GM12878 (cell line): ENCODE results near the gene MTSS2. TPM values are rescaled to one million over a fixed set of nuclear protein-coding genes. Genes with fewer than 3 reads are reported as not detected.

Experiments
- ATAC-seq: fragments of 200-7000 bp; cut with Tn5 transposase; 3 replicates; pipeline ENCODE4 v1.9.1; 2020; ENCODE audit warnings: mild to moderate bottlenecking, moderate library complexity
- BruUV-seq: library from RNA; stranded (reverse); fragments of 400-500 nt; replicated peaks from 2 replicates; lab custom pipeline; 2021; lab: Mats Ljungman, UMichigan
- CTCF ChIA-PET: fragments of 300-600 bp; sonication (Branson Sonifier 250); formaldehyde crosslinking; extraction: SDS; loops from one replicate; lab custom pipeline; 2021; ENCODE audit warnings: inconsistent platforms; lab: Yijun Ruan, JAX
- POLR2A ChIA-PET: fragments of 350-600 bp; formaldehyde crosslinking; extraction: SDS; loops from one replicate; lab custom pipeline; 2021; ENCODE audit warnings: inconsistent platforms; lab: Charles Lee
- RAD21 ChIA-PET: fragments of 300-600 bp; sonication (Branson Sonifier 250); formaldehyde crosslinking; loops from one replicate; lab custom pipeline; 2023; ENCODE audit warnings: antibody characterized with exemption; ENCODE audit not compliant: unreplicated experiment; lab: Charles Lee
- SMC1A ChIA-PET: fragments of 300-600 bp; sonication (Branson Sonifier 250); formaldehyde crosslinking; loops from one replicate; lab custom pipeline; 2023; ENCODE audit not compliant: unreplicated experiment, uncharacterized antibody; lab: Charles Lee
- DNase-seq: peaks from one replicate; pipeline ENCODE4 v3.0.0-alpha.2; 2011; ENCODE audit warnings: low read depth, low spot score
- FAIRE-seq: peaks from 3 replicates; lab custom pipeline; 2011; peaks lifted over from hg19 to GRCh38; lab: Jason Lieb, UNC
- H2AFZ ChIP-seq: 2 replicates; pipeline ENCODE4 v1.6.0; 2011; ENCODE audit warnings: low read depth, low read length, control low read depth; ENCODE audit not compliant: control insufficient read depth
- H3K27ac ChIP-seq: 2 replicates; pipeline ENCODE4 v1.5.1; 2011; ENCODE audit warnings: control low read depth; ENCODE audit not compliant: control insufficient read depth, insufficient read depth
- H3K27me3 ChIP-seq, 2 experiments: replicated peaks in 1 of 2; 2 replicates each; pipeline versions ENCODE4 v1.6.0 to v1.6.1; 2011; ENCODE audit warnings: low read length in 1 of 2; ENCODE audit not compliant: control insufficient read depth in 2 of 2, insufficient read depth in 2 of 2
- H3K36me3 ChIP-seq, 2 experiments: 2 replicates each; pipeline ENCODE4 v1.5.1; 2011; ENCODE audit warnings: low read length in 1 of 2; ENCODE audit not compliant: control insufficient read depth in 2 of 2, insufficient read depth in 2 of 2
- H3K4me1 ChIP-seq: 2 replicates; pipeline ENCODE4 v1.6.1; 2011; ENCODE audit warnings: mild to moderate bottlenecking, low read length, moderate library complexity, mixed read lengths; ENCODE audit not compliant: control insufficient read depth, insufficient read depth
- H3K4me2 ChIP-seq: 2 replicates; pipeline ENCODE4 v1.6.0; 2011; ENCODE audit warnings: control low read depth; ENCODE audit not compliant: control insufficient read depth, insufficient read depth
- H3K4me3 ChIP-seq: fragments of 200-600 bp; sonication (generic); 2 replicates; pipeline ENCODE4 v1.5.1; 2016
- H3K79me2 ChIP-seq: 2 replicates; pipeline ENCODE4 v1.6.0; 2011; ENCODE audit warnings: low read length; ENCODE audit not compliant: control insufficient read depth, insufficient read depth
- H3K9ac ChIP-seq: 2 replicates; pipeline ENCODE4 v1.8.0; 2011; ENCODE audit warnings: low read length, control low read depth, mixed read lengths; ENCODE audit not compliant: control insufficient read depth, insufficient read depth
- H3K9me3 ChIP-seq: replicated peaks from 3 replicates; pipeline ENCODE4 v1.5.1; 2011; ENCODE audit warnings: mild to moderate bottlenecking, low read length; ENCODE audit not compliant: control insufficient read depth, insufficient read depth
- H4K20me1 ChIP-seq: 2 replicates; pipeline ENCODE4 v1.6.0; 2011; ENCODE audit not compliant: control insufficient read depth, insufficient read depth
- BHLHE40 ChIP-seq, 2 experiments: fragments of 450-650 bp in 1 of 2; IDR thresholded peaks; 2 replicates each; pipeline ENCODE4 v1.6.1; 2011 to 2017; ENCODE audit warnings: low read depth in 2 of 2, borderline replicate concordance in 1 of 2, improper control_type of control experiment in 1 of 2, low read length in 1 of 2, mild to moderate bottlenecking in 1 of 2
- BMI1 ChIP-seq: fragments of 450-650 bp; IDR thresholded peaks from 2 replicates; pipeline ENCODE4 v1.6.1; 2016; ENCODE audit warnings: mild to moderate bottlenecking, moderate library complexity, borderline replicate concordance
- EZH2 ChIP-seq: IDR thresholded peaks from 2 replicates; pipeline ENCODE4 v1.6.1; 2012; ENCODE audit warnings: low read depth, mild to moderate bottlenecking, control low read depth, inconsistent platforms, low read length, borderline replicate concordance; ENCODE audit not compliant: control insufficient read depth
- GATAD2B ChIP-seq: fragments of 450-650 bp; conservative IDR thresholded peaks from 2 replicates; pipeline ENCODE4 v1.6.1; 2017; ENCODE audit warnings: low read depth, mild to moderate bottlenecking, moderate library complexity
- MXI1 ChIP-seq: fragments of 150-350 bp; IDR thresholded peaks from 2 replicates; pipeline ENCODE4 v1.6.1; 2011; ENCODE audit warnings: low read depth, mild to moderate bottlenecking, inconsistent platforms, low read length, improper control_type of control experiment
- PBX3 ChIP-seq: IDR thresholded peaks from 2 replicates; pipeline ENCODE4 v1.6.1; 2011; ENCODE audit warnings: mild to moderate bottlenecking, low read depth, low read length, moderate library complexity; ENCODE audit not compliant: insufficient replicate concordance
- PKNOX1 ChIP-seq: fragments of 450-650 bp; IDR thresholded peaks from 2 replicates; pipeline ENCODE4 v1.6.1; 2016; ENCODE audit warnings: mild to moderate bottlenecking
- PML ChIP-seq: IDR thresholded peaks from 2 replicates; pipeline ENCODE4 v1.6.1; 2012; ENCODE audit warnings: low read length, inconsistent platforms
- RCOR1 ChIP-seq: conservative IDR thresholded peaks from 2 replicates; pipeline ENCODE4 v1.6.1; 2012; ENCODE audit warnings: low read depth, low read length, improper control_type of control experiment
- SKIL ChIP-seq: fragments of 450-650 bp; IDR thresholded peaks from 2 replicates; pipeline ENCODE4 v1.6.1; 2017; ENCODE audit warnings: mild to moderate bottlenecking, low read depth, inconsistent platforms; ENCODE audit not compliant: poor library complexity, severe bottlenecking
- ZNF384 ChIP-seq: IDR thresholded peaks from 2 replicates; pipeline ENCODE4 v1.6.1; 2012; ENCODE audit warnings: low read depth, mild to moderate bottlenecking, low read length, improper control_type of control experiment, borderline replicate concordance
- WGBS: methylation state at CpG from one replicate; pipeline ENCODE4 v1.1.6; 2016; ENCODE audit warnings: low lambda C conversion rate; ENCODE audit not compliant: insufficient replicate concordance, insufficient coverage; ENCODE audit errors: missing lambda C conversion rate; 5-methylcytosine and 5-hydroxymethylcytosine counted together
- in situ Hi-C: fragments of 300-500 bp; cut with MboI; formaldehyde crosslinking; loops from 9 replicates; pipeline ENCODE4 v1.14.3; 2018; ENCODE audit warnings: mixed read lengths
- intact Hi-C: fragments of 100-400 bp; cut with micrococcal nuclease; formaldehyde crosslinking; loops from one replicate; pipeline ENCODE4 v1.14.2; 2022; ENCODE audit not compliant: unreplicated experiment
- polyA plus RNA-seq, 11 experiments: library from polyadenylated mRNA; depleted of rRNA in 4 of 11; unstranded in 6 of 11; stranded (reverse) in 5 of 11; fragments of >200 nt; fragmentation: Nextera tagmentation in 4 of 11; fragmentation: Illumina TruSeq in 1 of 11; extraction: Ambion mirVana in 4 of 11; extraction: Trizol in 1 of 11; gene quantifications; 1 replicate in 1 of 11; 2 replicates in 10 of 11; pipeline versions ENCODE4 v1.2.1 to v1.2.3, GENCODE V29; 2011 to 2016; ENCODE audit warnings: inconsistent platforms in 2 of 11, missing spikeins in 2 of 11, low read depth in 1 of 11
- total RNA-seq, 4 experiments: library from RNA; depleted of rRNA in 3 of 4; stranded (reverse); fragments of >200 nt in 3 of 4; fragmentation: Illumina TruSeq in 1 of 4; extraction: Trizol in 1 of 4; gene quantifications; 2 replicates each; pipeline versions ENCODE4 v1.2.1 to v1.2.3, GENCODE V29; 2013 to 2021
- TF ChIP-seq, protein P1 (sequence below): IDR thresholded peaks from 2 replicates; pipeline ENCODE4 v1.6.1; 2011; ENCODE audit warnings: borderline replicate concordance, low read depth, mild to moderate bottlenecking, moderate library complexity, mixed read lengths, low read length; ENCODE audit not compliant: insufficient read depth; ENCODE audit errors: extremely low read length

The MTSS2 gene
- total and polyA plus RNA-seq, 10 of the 15 experiments (the other 5 are each of a cell fraction or from before 2014, with no cell fraction given) = under 0.01 to 0.51 (median 0.14) TPM; not detected in 4

DNA sequence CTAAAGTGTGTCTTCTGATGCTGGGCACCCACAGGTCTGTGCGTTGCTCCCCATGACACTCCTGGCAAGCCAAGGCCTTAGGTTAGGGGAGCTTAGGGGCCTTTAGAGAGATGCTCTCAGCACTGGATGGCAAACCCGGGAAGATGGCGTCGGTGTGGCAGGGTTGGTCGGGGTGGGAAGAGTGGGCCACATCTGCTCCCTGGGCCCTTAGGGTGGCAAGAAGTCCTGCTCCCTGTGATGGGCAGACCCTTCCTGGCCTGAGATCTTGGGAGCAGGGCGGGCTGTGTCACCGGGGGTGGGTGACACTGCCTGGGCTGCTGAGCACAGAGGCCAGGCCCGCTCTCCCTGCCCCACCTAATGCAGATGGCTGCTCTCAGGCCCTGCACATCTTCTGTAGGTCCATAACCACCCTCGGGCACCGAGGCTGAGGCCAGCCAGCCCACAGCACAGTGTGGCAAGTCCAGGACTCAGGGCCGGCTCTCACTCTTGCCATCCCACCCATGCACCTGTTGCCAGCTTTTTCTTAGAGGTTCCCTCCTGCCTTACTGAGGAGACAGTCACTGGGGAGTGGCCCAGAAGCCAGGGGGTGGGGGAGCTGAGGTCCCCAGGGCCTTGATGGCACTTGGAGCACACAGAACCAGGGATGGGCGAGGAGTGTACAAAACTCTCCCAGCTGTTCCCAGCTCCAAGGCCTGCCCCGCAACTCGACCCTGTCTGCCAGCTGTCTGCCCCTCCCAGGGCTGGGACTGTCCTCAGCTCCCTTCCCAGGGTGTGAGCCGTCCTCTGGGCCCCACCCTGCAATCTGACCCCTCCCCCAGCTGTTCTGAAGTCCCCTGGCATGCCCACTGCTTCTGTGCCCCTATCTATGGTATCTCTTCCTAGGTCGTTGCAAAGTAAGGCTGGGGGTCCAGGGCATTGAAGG is 4.4 kb upstream of the MTSS2 start:
- ChIA-PET RAD21 (no interaction called here), POLR2A (no interaction called here), CTCF (no interaction called here), SMC1A (no interaction called here)
- Histone ChIP-seq H3K9me3 (no peaks in the 10 kb centered on the region), H3K9ac (no peak overlapping the region), H3K79me2 (no peaks in the 10 kb centered on the region), H3K27ac (no peak overlapping the region), H4K20me1 (no peaks in the 10 kb centered on the region), H2AFZ (no peak overlapping the region), H3K36me3 (peaks cover 0 to 2% of the 10 kb centered on the region in 2 experiments; a peak in 2 of 4 replicates), H3K4me1 (no peaks in the 10 kb centered on the region), H3K4me3 (no peak overlapping the region), H3K4me2 (no peak overlapping the region), H3K27me3 (no peaks in the 10 kb centered on the region)
- intact Hi-C loops (no loop called here), in situ Hi-C loops (no loop called here)
- no peak for TF ChIP-seq PBX3
- TF ChIP-seq ZNF384 = no peak
- TF ChIP-seq EZH2 = no peak
- TF ChIP-seq GATAD2B = no peak
- no peak for TF ChIP-seq SKIL
- no peak for TF ChIP-seq MXI1
- TF ChIP-seq, protein P1, sequence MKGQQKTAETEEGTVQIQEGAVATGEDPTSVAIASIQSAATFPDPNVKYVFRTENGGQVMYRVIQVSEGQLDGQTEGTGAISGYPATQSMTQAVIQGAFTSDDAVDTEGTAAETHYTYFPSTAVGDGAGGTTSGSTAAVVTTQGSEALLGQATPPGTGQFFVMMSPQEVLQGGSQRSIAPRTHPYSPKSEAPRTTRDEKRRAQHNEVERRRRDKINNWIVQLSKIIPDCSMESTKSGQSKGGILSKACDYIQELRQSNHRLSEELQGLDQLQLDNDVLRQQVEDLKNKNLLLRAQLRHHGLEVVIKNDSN = no peak
- TF ChIP-seq PML = no peak
- TF ChIP-seq PKNOX1 = no peak
- TF ChIP-seq BHLHE40 (IDR thresholded peaks at IDR 0.05; ENCODE audit: borderline replicate concordance in 1 of 2, low read depth in 2 of 2, low read length in 1 of 2) = no peak
- TF ChIP-seq RCOR1 = no peak
- TF ChIP-seq BMI1 = no peak
- 88% methylated on average over 15 of the region's 16 CpGs for WGBS
- DNase-seq (no peak), ATAC-seq (no peak), FAIRE-seq (no peak)
- no TSS peak for BruUV-seq
